HG03460 (cell line): ENCODE data around the gene HCFC2.

Experiments
- ATAC-seq: cut with Tn5 transposase; IDR thresholded peaks from one replicate; pipeline ENCODE4 v1.9.1; 2021; ENCODE audit not compliant: unreplicated experiment

Gene HCFC2

GRCh38 chr12:104056419-104056972 is 7.8 kb upstream of the HCFC2 start:
- ATAC-seq: no peak

GRCh38 chr12:104057771-104058197 is 6.5 kb upstream of the HCFC2 start:
- ATAC-seq: no peak

GRCh38 chr12:104058802-104059201 is 5.5 kb upstream of the HCFC2 start:
- ATAC-seq: no peak

DNA sequence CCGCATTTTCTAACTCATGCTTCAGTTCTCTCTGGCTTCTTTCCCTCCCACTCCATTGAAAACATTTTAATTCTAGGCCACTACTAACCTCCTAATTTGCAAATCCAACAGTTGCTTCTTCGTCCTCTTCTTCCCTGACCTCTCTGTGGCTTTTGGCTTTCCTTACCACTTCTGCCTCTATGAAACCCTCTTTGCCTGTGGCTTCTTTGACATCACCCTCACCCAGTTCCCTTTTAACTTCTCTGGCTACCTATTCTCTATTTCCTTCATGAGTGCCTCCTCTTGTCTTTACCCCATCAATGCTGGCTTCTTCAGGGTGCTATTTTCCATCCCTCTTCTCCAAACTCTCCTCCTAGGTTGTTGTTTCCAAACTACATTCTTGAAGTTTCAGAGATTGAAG is 4.4 kb upstream of the HCFC2 start:
- ATAC-seq: no peak

- no peak for ATAC-seq
Observed at GRCh38 chr12:104060791-104061190, 3.5 kb upstream of the HCFC2 start.

- peak; percentile 40 for ATAC-seq
Observed at GRCh38 chr12:104063712-104064030, 660 bp upstream of the HCFC2 start.

- ATAC-seq: peak; percentile 11
Observed at GRCh38 chr12:104064842-104065427, 604 bp downstream of the HCFC2 start.

- no peak for ATAC-seq
Observed at GRCh38 chr12:104072099-104072498, 7.8 kb downstream of the HCFC2 start.

GRCh38 chr12:104073699-104074098 is 9.4 kb downstream of the HCFC2 start:
- no peak for ATAC-seq

- ATAC-seq: no peak
Observed at GRCh38 chr12:104079024-104079423, 14.7 kb downstream of the HCFC2 start.

GRCh38 chr12:104080764-104081163 is 16.4 kb downstream of the HCFC2 start:
- no peak for ATAC-seq

DNA sequence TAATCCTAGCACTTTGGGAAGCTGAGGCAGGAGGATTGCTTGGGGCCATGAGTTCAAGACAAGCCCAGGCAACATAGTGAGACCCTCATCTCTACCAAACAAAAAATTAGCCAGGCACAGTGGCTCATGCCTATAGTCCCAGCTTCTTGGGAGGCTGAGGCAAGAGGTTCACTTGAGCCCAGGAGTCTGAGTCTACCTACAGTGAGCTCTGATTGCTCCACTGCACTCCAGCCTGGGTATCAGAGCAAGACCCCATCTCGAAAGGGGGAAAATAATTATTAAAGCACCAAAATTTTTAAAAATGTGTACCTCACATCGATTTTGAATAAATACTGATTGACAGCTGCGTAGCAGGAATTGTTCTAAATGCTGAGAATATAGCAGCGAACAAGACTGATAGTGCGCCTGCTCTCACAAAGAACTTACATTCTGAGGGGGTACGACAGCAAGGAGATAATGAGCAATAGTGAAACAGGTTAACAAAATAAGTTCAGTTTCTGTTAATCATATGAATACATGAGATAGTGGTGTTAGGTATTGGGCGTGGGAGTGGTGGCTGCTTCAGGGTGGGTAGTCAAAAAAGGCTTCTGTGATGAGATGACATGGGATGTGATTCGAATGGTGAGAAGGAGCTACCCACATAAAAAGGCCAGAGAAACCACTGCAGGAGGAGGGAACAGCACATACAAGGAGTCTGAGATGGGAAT is 19.6 kb downstream of the HCFC2 start:
- peak; percentile 64 for ATAC-seq

GRCh38 chr12:104090685-104091084 is 26.4 kb downstream of the HCFC2 start:
- ATAC-seq: no peak

DNA sequence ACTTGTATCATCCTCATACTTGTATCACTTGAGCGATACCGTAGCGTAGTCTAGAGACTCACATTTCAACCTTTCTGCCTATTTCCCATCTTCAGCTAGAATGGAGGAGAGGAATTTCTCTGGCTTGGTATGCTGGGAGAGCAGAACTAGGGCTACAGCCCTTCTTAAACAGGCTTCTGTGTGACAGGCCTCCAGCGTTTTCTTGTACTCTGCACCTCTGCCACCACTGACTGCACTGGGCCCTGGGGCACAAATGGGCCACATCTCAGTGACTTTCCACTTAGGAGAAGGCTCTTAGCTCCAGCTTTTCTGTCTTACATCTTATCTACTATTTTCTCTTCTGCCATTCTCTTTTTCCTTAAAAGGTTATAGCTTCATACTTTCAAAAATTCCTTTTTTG is 26.8 kb downstream of the HCFC2 start:
- ATAC-seq: no peak

- no peak for ATAC-seq
Observed at GRCh38 chr12:104094284-104094683, 30.0 kb downstream of the HCFC2 start.

GRCh38 chr12:104095289-104095688 is 31.0 kb downstream of the HCFC2 start:
- no peak for ATAC-seq

DNA sequence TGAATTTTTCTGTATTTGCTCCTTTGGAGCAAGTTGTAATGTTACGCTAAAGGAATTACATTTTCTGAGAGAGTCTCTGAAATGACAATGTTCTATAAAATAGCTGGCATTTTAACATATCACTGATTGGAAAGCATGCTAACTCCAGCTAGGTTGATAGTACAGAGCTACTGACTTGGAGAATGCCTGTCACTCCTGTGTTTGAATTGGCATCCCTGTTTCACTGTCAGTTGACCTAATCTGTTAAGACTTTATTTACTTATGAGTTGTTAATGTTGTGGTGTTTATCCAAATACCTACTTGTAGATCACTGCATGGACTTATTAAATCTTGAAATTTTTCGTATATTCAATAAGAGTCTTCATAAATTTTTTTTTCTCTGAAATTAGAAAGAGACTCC is 33.6 kb downstream of the HCFC2 start:
- ATAC-seq: no peak

GRCh38 chr12:104105461-104105860 is 41.1 kb downstream of the HCFC2 start:
- no peak for ATAC-seq

- ATAC-seq: no peak
Observed at GRCh38 chr12:104106965-104107364, 42.6 kb downstream of the HCFC2 start.

GRCh38 chr12:104108755-104109445 is 44.6 kb downstream of the HCFC2 start:
- no peak for ATAC-seq

- no peak for ATAC-seq
Observed at GRCh38 chr12:104109446-104110271, 45.3 kb downstream of the HCFC2 start.
